Activated CD4-positive, alpha-beta T cell treated with anti-CD3 and anti-CD28 coated beads, Interleukin-2, amount 50 U/mL, for 1 hour (primary cell): ENCODE measurements around the gene FAH.
"Not testable (repeated sequence)": the region's sequence is repeated elsewhere in the genome, so short reads cannot be mapped to it uniquely, and the experiment has no call there.

Experiments
- DNase-seq: peaks from one replicate; pipeline ENCODE4 v3.0.0-alpha.2; 2020

The FAH gene

GRCh38 chr15:80152180-80152895 is 461 bp upstream of the FAH start:
- peak; percentile 86 for DNase-seq

- DNase-seq, result no peak
These were observed 1.1 kb downstream of the FAH start for GRCh38 chr15:80153900-80154299.

GRCh38 chr15:80154336-80154735 is 1.5 kb downstream of the FAH start:
- no peak for DNase-seq

- DNase-seq, result no peak
These were observed 2.2 kb downstream of the FAH start for GRCh38 chr15:80155001-80155377.

- DNase-seq, result not testable (repeated sequence)
These were observed 2.8 kb downstream of the FAH start for GRCh38 chr15:80155378-80156175.

GRCh38 chr15:80156176-80156720 is 3.4 kb downstream of the FAH start:
- no peak for DNase-seq

- DNase-seq, result no peak
These were observed 4.4 kb downstream of the FAH start for GRCh38 chr15:80157215-80157614.

- no peak for DNase-seq
These were observed 6.5 kb downstream of the FAH start for GRCh38 chr15:80159301-80159700.

GRCh38 chr15:80159811-80160569 is 7.2 kb downstream of the FAH start:
- no peak for DNase-seq

- no peak for DNase-seq
These were observed 7.9 kb downstream of the FAH start for GRCh38 chr15:80160570-80161156.

- no peak for DNase-seq
These were observed 8.7 kb downstream of the FAH start for GRCh38 chr15:80161468-80162016.

GRCh38 chr15:80162059-80162554 is 9.3 kb downstream of the FAH start:
- DNase-seq, result no peak

- DNase-seq, result no peak
These were observed 10.4 kb downstream of the FAH start for GRCh38 chr15:80163217-80163616.

GRCh38 chr15:80163897-80164296 is 11.1 kb downstream of the FAH start:
- DNase-seq, result no peak

- DNase-seq, result no peak
These were observed 15.1 kb downstream of the FAH start for GRCh38 chr15:80167936-80168335.

- no peak for DNase-seq
These were observed 15.6 kb downstream of the FAH start for GRCh38 chr15:80168421-80168820.

GRCh38 chr15:80169768-80170357 is 17.1 kb downstream of the FAH start:
- DNase-seq, result no peak

- no peak for DNase-seq
These were observed 17.8 kb downstream of the FAH start for GRCh38 chr15:80170596-80170995.

GRCh38 chr15:80171787-80172186 is 19.0 kb downstream of the FAH start:
- no peak for DNase-seq

- DNase-seq, result no peak
These were observed 19.6 kb downstream of the FAH start for GRCh38 chr15:80172401-80172800.

- DNase-seq, result peak; percentile 69
These were observed 20.4 kb downstream of the FAH start for GRCh38 chr15:80173022-80173759.
